SU-DHL-6 (cell line): ENCODE data around the gene CCDC93.
"Not testable (repeated sequence)": the region's sequence is repeated elsewhere in the genome, so short reads cannot be mapped to it uniquely, and the experiment has no call there.

Source experiments
- H2AFZ ChIP-seq: fragments of 200-600 bp; sonication (generic); 2 replicates; pipeline ENCODE4 v1.6.1; 2014; ENCODE audit warnings: low read depth, mild to moderate bottlenecking, moderate library complexity, mixed read lengths, antibody characterized with exemption, low read length; ENCODE audit not compliant: severe bottlenecking
- H3F3A ChIP-seq: fragments of 200-600 bp; shearing (Covaris generic); 2 replicates; pipeline ENCODE4 v1.6.0; 2016; ENCODE audit warnings: antibody characterized with exemption, mild to moderate bottlenecking; ENCODE audit not compliant: insufficient read depth
- H3K27ac ChIP-seq: fragments of 200-600 bp; sonication (generic); 2 replicates; pipeline ENCODE4 v1.5.1; 2016; ENCODE audit warnings: low read depth, mild to moderate bottlenecking, low read length, moderate library complexity, mixed read lengths
- H3K27me3 ChIP-seq: fragments of 200-600 bp; sonication (generic), shearing (Covaris generic); 2 replicates; pipeline ENCODE4 v1.6.0; 2014; ENCODE audit warnings: mild to moderate bottlenecking, low read length
- H3K36me3 ChIP-seq: fragments of 200-600 bp; sonication (generic); 2 replicates; pipeline ENCODE4 v1.6.1; 2014; ENCODE audit warnings: mild to moderate bottlenecking, low read length, mixed read lengths
- H3K4me2 ChIP-seq: fragments of 300-600, 200-600 bp; shearing (Covaris generic), sonication (generic); 2 replicates; pipeline ENCODE4 v1.6.0; 2014; ENCODE audit warnings: low read length, low read depth, mild to moderate bottlenecking; ENCODE audit not compliant: poor library complexity, severe bottlenecking
- H3K4me3 ChIP-seq: fragments of 200-600 bp; sonication (generic); 2 replicates; pipeline ENCODE4 v1.5.1; 2014; ENCODE audit warnings: antibody characterized with exemption, low read length, mild to moderate bottlenecking, mixed read lengths; ENCODE audit not compliant: insufficient read depth, poor library complexity, severe bottlenecking
- H3K79me2 ChIP-seq: fragments of 200-600 bp; sonication (generic); 2 replicates; pipeline ENCODE4 v1.6.1; 2014; ENCODE audit warnings: mild to moderate bottlenecking, low read length, moderate library complexity; ENCODE audit not compliant: insufficient read depth
- H3K9ac ChIP-seq: fragments of 200-600 bp; sonication (generic); 2 replicates; pipeline ENCODE4 v1.7.0; 2014; ENCODE audit warnings: mild to moderate bottlenecking, low read length
- H3K9me2 ChIP-seq: fragments of 200-600 bp; sonication (generic); replicated peaks from 2 replicates; pipeline ENCODE4 v1.6.1; 2014; ENCODE audit warnings: low read length; ENCODE audit not compliant: insufficient read depth
- H3K9me3 ChIP-seq: fragments of 200-600 bp; sonication (generic); 2 replicates; pipeline ENCODE4 v1.6.1; 2014; ENCODE audit warnings: low read length, mixed read lengths; ENCODE audit not compliant: insufficient read depth
- H4K20me1 ChIP-seq: fragments of 200-600 bp; sonication (generic); 2 replicates; pipeline ENCODE4 v1.6.1; 2014; ENCODE audit warnings: low read depth, mild to moderate bottlenecking, antibody characterized with exemption, low read length, moderate library complexity, mixed read lengths
- EZH2phosphoT487 ChIP-seq: fragments of 200-600 bp; sonication (generic), shearing (Covaris generic); conservative IDR thresholded peaks from 2 replicates; pipeline ENCODE4 v1.6.1; 2018; ENCODE audit warnings: mild to moderate bottlenecking, antibody characterized with exemption, low read length, moderate library complexity, mixed read lengths
- TF ChIP-seq, protein P1 (sequence below): fragments of 200-600 bp; sonication (generic); IDR thresholded peaks from one replicate; pipeline ENCODE4 v1.5.1; 2017; ENCODE audit warnings: antibody characterized with exemption, mild to moderate bottlenecking, low read length, moderate library complexity; ENCODE audit not compliant: insufficient read depth, poor library complexity, severe bottlenecking

The CCDC93 gene

DNA sequence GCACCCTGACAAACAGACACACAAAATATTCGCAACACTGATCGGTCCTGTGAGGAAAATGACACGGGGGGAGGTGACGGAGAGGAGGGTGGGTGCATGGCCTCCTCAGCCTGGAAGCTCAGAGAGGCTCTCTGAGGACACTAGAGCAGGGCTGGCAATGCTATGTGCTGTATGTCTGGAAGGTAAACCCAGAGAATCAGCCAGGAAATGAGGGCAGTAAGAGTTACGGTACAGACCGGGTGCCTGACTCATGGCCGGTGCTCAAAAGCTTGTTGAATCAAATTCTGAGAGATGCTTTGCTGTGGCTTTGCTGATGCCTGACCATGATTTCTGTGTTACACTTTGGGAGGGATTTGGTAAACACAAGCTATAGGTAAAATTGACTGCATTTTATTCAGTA is 81.9 kb downstream of the CCDC93 start:
- H3K9me2 ChIP-seq: no peaks in the 10 kb centered on the region
- H4K20me1 ChIP-seq: no peaks in the 10 kb centered on the region
- H2AFZ ChIP-seq: no peak overlapping the region
- H3K9me3 ChIP-seq: no peaks in the 10 kb centered on the region
- no peak overlapping the region for H3K4me2 ChIP-seq
- no peak overlapping the region for H3K27ac ChIP-seq
- H3K79me2 ChIP-seq: no peaks in the 10 kb centered on the region
- no peak overlapping the region for H3K4me3 ChIP-seq
- no peaks in the 10 kb centered on the region for H3K27me3 ChIP-seq
- TF ChIP-seq EZH2phosphoT487: no peak
- TF ChIP-seq, protein P1, sequence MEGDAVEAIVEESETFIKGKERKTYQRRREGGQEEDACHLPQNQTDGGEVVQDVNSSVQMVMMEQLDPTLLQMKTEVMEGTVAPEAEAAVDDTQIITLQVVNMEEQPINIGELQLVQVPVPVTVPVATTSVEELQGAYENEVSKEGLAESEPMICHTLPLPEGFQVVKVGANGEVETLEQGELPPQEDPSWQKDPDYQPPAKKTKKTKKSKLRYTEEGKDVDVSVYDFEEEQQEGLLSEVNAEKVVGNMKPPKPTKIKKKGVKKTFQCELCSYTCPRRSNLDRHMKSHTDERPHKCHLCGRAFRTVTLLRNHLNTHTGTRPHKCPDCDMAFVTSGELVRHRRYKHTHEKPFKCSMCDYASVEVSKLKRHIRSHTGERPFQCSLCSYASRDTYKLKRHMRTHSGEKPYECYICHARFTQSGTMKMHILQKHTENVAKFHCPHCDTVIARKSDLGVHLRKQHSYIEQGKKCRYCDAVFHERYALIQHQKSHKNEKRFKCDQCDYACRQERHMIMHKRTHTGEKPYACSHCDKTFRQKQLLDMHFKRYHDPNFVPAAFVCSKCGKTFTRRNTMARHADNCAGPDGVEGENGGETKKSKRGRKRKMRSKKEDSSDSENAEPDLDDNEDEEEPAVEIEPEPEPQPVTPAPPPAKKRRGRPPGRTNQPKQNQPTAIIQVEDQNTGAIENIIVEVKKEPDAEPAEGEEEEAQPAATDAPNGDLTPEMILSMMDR: no peak
- H3K36me3 ChIP-seq: peaks cover 18% of the 10 kb centered on the region
- no peak overlapping the region for H3K9ac ChIP-seq
- no peaks in the 10 kb centered on the region for H3F3A ChIP-seq

DNA sequence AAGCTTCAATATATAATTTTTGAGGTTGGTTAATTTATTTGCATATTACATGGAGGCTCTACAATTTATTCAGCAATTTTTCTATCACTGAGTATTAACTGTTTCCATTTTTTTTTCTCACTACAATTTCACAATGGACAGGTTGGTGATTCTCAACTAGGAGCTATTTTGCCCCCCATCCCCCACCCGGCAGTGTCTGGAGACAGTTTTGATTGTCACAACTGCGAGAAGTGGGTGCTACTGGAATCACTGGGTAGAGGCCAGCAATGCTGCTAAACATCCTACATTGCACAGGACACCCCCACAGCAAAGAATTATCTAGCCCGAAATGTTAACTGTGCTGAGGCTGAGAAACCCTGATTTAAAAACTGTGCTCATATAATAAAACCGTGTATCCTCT is 82.6 kb downstream of the CCDC93 start:
- H3F3A ChIP-seq: no peaks in the 10 kb centered on the region
- H3K9me3 ChIP-seq: no peaks in the 10 kb centered on the region
- TF ChIP-seq EZH2phosphoT487: no peak
- TF ChIP-seq, protein P1: no peak
- no peaks in the 10 kb centered on the region for H3K9me2 ChIP-seq
- H2AFZ ChIP-seq: no peak overlapping the region
- no peak overlapping the region for H3K27ac ChIP-seq
- H3K9ac ChIP-seq: no peak overlapping the region
- H3K27me3 ChIP-seq: no peaks in the 10 kb centered on the region
- H3K4me3 ChIP-seq: no peak overlapping the region
- H3K4me2 ChIP-seq: no peak overlapping the region
- peaks cover 14% of the 10 kb centered on the region for H3K36me3 ChIP-seq
- H3K79me2 ChIP-seq: no peaks in the 10 kb centered on the region
- H4K20me1 ChIP-seq: no peaks in the 10 kb centered on the region

DNA sequence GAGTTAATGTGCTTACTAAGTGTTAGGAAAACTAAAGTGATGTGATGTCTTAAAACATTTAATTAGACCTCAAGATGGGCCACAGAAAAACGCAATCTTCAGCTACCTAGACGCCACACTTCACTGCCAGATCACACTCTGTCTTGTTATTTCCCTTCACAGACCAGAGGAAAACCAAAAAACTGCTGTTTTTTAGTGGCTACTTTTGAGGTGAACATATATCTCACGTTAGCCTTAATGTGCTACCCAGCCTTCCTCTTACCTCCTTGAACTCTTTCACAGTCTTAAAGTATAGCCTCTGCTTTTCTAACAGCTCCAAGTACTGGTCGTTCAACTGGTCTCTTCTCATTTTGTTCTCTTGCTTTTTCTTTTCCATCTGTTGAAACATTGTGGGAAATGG is 83.1 kb downstream of the CCDC93 start:
- H3K9ac ChIP-seq: no peak overlapping the region
- H3K4me3 ChIP-seq: no peak overlapping the region
- H3K9me2 ChIP-seq: no peaks in the 10 kb centered on the region
- H3K9me3 ChIP-seq: no peaks in the 10 kb centered on the region
- no peaks in the 10 kb centered on the region for H3K79me2 ChIP-seq
- H3K27ac ChIP-seq: no peak overlapping the region
- H3K27me3 ChIP-seq: no peaks in the 10 kb centered on the region
- no peaks in the 10 kb centered on the region for H4K20me1 ChIP-seq
- no peak overlapping the region for H2AFZ ChIP-seq
- no peak overlapping the region for H3K4me2 ChIP-seq
- no peak for TF ChIP-seq EZH2phosphoT487
- TF ChIP-seq, protein P1: no peak
- peaks cover 13% of the 10 kb centered on the region for H3K36me3 ChIP-seq
- no peaks in the 10 kb centered on the region for H3F3A ChIP-seq

DNA sequence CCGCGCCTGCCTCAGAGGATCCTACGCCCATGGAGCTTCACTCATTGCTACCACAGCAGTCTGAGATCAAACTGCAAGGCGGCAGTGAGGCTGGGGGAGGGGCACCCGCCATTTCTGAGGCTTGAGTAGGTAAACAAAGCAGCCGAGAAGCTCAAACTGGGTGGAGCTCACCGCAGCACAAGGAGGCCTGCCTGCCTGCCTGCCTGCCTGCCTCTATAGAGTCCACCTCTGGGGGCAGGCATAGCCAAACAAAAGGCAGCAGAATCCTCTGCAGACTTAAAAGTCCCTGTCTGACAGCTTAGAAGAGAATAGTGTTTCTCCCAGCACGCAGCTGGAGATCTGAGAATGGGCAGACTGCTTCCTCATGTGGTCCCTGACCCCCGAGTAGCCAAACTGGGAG is 90.4 kb downstream of the CCDC93 start:
- H3K4me2 ChIP-seq, H4K20me1 ChIP-seq, H3K4me3 ChIP-seq, H3K9me3 ChIP-seq, H3K79me2 ChIP-seq, H3K9me2 ChIP-seq, H3K27me3 ChIP-seq, H2AFZ ChIP-seq, H3K27ac ChIP-seq, H3K9ac ChIP-seq: not testable (repeated sequence)
- Histone ChIP-seq H3F3A (peaks cover 11% of the 10 kb centered on the region), H3K36me3 (peaks cover 13% of the 10 kb centered on the region)
